ENCODE data around the gene CLEC16A.

Gene CLEC16A

DNA sequence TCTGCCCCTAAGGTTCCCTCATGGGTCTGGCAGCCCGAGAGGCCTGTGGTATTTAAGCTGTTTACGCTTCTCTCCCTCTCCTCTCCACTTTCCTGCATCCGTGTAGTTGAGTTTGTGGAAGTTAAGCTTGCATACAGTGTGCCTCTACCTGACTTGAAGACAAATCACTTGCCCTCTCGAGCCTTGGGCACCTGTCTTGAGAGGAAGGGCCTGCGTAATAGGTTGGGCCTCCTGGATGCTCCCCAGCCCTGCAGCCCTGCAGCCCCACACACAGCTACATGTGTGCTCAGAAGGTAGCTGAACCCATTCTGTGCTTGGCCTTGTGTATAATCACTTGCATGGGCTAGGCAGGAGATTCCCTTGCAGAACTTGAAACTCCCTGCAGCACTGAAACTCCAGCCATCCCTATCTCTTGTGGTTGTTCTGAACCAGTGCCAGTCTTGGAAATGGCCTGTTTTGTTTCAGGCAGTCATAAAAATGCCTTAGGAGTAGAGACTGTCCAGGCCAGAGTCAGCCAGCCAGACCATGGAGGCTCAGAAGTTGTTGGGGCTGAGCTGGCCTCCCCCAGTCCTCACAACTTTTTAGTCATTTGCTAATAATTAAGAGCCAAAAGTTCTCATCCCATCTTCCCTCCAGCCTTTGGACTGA lies 134.6 kb downstream of the CLEC16A start:
- DNase-seq (ENCODE audit: low read depth in 2 of 2, low spot score in 1 of 2), result no peak

DNA sequence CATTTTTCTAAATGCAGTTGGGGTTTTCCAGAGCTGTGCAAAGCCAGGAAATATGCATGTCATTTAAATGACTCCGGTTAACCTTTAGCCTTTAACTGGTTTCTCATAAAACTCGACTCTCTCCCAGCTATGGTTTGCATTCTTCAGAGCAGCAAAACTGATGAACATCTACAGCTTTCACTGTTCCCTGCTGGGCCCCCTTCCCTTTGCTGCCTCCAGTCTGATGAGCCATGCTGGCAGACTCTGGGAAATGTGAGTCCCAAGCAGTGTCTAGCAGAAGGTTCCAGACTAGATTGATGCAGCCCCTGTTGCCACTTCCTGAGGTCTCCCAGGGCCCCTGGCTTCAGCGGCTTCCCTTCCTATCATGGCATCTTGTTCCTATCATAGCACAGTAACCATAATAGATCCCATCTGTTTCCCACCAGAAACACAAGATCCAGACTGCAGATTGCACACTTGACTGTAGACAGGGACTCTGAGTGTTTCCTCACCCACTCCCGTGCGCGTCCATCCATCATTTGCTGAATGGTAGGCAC lies 135.4 kb downstream of the CLEC16A start:
- no peak for DNase-seq (ENCODE audit: low read depth in 2 of 2, low spot score in 1 of 2)

DNA sequence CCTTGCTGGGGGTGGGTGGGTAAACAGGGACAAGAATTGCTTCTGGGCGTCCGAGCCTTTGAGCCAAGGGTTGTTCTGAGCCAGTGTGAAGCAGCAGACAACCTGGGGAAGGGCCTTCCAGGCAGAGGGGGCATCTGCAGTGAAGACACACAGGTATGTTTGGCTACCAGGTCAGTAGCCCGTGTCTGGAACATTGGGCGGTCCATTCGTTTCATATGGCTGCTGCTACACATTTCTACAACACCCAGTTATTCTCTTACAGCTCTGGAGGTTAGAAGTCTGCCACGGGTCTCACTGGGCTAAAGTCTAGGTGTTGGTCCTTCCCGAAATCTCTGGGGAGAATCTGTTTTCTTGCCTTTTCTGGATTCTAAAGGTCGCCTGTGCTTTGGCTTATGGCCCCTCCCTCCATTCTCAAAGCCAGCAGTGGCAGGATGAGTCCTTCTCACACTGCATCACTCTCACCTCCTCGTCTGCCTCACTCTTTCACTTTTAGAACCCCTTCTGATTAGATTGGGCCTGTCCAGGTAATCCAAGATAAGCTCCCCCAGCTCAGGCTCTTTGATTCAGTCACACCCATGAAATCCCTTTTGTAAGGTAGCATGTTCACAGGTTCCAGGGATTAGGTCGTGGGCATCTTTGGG lies 136.1 kb downstream of the CLEC16A start:
- no peak for DNase-seq (ENCODE audit: low read depth in 2 of 2, low spot score in 1 of 2)

DNA sequence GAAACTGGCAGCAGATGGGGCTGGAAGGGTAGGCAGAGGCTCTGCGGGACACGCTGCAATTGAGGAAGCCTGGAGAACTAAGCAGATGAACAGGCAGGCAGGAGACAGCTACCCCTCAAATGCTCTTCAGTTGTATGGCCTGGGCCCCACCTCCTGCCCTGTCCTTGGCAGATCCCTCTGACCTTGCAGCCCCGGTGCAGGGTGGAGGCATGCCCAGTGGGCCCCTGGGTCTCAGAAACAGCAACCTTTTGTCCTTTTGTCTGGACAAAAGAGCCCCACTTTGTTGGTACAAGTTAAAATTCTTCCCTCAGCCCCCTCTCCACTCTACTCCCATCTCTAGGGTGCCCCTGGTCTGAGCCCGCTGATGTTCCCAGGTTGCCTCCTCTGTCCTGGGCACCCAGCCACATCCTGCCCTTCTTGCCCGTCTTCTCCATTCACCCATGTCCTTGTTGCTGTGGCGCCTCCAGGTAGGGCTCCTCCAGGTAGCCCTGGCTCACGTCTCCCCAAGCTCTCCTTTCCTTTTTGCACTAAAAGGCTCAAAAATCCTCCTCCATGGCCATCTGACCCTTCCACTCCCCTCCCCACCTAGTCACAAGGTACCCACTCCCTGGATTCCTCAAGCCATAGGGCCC lies 136.8 kb downstream of the CLEC16A start:
- no peak for DNase-seq (ENCODE audit: low read depth in 2 of 2, low spot score in 1 of 2)

DNA sequence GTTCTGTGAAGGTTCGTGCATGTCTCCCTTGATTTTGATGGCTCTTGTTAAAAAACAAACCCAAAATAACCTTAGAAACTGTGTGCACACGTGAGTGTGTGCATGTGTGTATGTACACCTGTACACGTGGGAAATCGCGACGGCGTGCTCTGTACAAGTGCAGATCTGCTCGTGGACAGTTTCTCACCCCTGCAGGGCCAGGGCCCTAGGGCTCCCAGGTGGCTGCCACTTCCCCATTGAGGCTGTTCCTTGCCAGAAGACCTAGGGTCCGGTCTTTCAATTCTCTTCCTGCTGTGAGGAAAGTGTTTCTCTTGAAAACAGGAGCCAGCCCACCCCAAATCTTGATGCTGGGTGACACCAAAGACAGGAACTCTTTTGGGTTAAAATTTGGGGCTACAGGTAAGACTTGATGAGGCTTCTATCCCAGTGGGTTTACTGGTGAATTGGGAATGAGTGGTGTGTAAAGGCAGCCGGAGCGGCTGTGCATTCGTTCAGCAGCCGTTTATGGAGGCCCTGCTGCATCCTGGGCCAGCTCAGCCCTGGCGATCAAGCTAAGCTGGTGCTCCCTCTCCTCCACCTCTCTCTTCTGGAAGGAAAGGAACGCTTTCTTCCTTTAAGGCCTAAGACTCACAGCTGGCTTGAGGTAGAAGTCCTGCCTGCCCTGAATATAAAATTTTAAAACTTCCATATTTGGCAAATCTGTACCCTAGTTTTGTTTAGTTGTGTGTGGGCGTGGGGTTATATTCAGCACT lies 137.9 kb downstream of the CLEC16A start:
- DNase-seq (ENCODE audit: low read depth in 2 of 2, low spot score in 1 of 2), result no peak

DNA sequence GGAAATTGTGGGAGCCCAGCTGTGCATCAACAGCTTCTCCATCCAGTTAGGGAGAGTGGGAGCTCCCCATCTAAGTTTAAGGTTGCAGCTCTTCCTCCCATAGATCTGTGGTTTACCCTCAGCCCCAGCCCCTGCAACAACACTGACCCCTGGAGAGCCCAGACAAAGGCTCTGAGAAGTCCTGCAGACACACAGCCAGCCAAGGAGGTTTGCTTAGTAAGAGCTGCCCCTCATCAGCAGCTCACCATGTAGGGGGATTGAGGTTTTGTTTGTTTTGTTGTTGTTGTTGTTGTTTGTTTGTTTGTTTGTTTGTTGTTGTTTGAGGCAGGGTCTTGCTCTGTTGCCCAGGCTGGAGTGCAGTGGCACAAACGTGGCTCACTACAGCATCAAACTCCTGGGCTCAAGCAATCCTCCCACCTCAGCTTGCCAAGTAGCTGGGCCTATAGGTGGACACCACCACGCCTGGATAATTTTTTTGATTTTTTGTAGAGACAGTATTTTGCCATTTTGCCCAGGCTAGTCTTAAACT lies 138.6 kb downstream of the CLEC16A start:
- DNase-seq (ENCODE audit: low read depth in 2 of 2, low spot score in 1 of 2), result no peak

DNA sequence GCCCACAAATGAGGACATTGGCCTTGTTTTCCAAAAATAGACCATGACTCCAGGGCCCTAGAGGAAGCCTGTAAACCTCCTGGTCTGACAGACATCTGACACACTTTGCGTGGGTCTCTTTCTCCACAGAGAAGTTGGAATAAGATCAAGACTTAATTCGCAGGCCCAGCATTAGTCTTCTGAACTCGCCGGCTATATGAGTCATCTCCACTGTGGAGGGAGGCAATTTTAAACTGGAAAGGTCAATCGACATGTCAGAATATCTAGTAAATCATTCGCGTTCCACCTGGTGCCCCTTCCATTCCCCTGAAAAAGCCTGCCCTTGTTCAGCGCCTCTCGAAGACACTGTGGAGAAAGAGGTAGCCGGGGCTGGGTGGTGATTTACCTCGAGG lies 140.1 kb downstream of the CLEC16A start:
- no peak for DNase-seq (ENCODE audit: low read depth in 2 of 2, low spot score in 1 of 2)

- no peak for DNase-seq (ENCODE audit: low read depth in 2 of 2, low spot score in 1 of 2)
Observed at GRCh38 chr16:11084876-11085485, 140.6 kb downstream of the CLEC16A start.

GRCh38 chr16:11085916-11086315 lies 141.6 kb downstream of the CLEC16A start:
- DNase-seq (ENCODE audit: low read depth in 2 of 2, low spot score in 1 of 2), result no peak

GRCh38 chr16:11087691-11088073 lies 143.3 kb downstream of the CLEC16A start:
- DNase-seq (ENCODE audit: low read depth in 2 of 2, low spot score in 1 of 2), result no peak

GRCh38 chr16:11088074-11088730 lies 143.8 kb downstream of the CLEC16A start:
- DNase-seq (ENCODE audit: low read depth in 2 of 2, low spot score in 1 of 2), result no peak

DNA sequence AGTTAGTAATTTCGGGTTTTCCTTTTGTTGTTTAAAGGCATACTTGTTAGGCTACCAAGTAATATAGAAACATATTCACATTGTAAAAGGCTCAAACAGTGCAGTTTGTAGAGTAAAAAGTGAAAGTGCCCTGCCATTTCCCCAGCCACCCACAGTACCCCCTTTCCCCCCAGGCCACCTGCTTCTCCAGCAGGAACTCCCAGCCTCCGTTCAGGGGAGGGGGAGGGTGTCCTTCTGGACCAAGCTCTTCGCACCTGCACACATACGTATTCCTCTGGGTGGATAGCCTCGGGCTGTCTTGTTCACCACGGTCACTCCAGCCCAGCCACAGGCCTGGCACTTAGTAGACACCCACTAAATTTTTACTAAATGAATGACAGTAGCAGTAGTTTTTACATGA lies 144.5 kb downstream of the CLEC16A start:
- no peak for DNase-seq (ENCODE audit: low read depth in 2 of 2, low spot score in 1 of 2)

GRCh38 chr16:11089504-11090124 lies 145.2 kb downstream of the CLEC16A start:
- DNase-seq (ENCODE audit: low read depth in 2 of 2, low spot score in 1 of 2), result no peak

- no peak for DNase-seq (ENCODE audit: low read depth in 2 of 2, low spot score in 1 of 2)
Observed at GRCh38 chr16:11090232-11090631, 145.9 kb downstream of the CLEC16A start.

DNA sequence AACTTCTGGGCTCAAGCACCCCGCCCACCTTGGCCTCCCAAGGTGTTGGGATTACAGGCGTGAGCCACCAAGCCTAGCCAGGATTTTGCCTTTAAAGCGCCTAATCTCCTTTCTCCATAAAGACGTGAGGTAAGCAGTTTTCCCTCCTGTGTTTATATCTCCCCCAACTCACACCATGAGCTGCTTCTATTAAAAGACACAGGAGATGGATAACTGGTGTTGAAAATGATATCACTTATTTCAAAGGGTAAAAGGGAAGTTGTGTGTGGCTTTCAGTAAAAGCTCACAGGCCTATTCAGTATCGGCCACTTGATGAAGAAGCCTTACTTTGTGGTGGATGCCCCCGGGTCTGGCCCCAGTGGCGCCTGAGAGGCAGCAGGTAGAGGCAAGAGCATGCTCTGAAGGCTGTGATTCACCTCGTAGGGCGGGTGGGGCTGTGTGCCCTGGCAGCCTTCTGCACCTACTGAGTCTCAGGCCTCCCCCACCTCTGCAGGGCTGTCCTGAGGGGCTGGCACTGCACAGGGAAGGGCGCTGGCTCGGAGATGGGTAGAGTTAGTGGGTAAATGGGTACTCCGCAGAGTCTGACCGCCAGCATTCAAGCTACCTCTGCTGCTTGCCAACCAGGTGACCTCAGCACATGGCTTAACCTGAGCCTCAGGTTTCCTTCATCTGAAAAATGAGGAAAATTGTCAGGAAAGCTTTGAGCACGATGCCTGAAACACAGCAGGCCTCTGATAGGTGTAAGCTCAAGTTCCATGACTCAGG lies 146.8 kb downstream of the CLEC16A start:
- no peak for DNase-seq (ENCODE audit: low read depth in 2 of 2, low spot score in 1 of 2)

DNA sequence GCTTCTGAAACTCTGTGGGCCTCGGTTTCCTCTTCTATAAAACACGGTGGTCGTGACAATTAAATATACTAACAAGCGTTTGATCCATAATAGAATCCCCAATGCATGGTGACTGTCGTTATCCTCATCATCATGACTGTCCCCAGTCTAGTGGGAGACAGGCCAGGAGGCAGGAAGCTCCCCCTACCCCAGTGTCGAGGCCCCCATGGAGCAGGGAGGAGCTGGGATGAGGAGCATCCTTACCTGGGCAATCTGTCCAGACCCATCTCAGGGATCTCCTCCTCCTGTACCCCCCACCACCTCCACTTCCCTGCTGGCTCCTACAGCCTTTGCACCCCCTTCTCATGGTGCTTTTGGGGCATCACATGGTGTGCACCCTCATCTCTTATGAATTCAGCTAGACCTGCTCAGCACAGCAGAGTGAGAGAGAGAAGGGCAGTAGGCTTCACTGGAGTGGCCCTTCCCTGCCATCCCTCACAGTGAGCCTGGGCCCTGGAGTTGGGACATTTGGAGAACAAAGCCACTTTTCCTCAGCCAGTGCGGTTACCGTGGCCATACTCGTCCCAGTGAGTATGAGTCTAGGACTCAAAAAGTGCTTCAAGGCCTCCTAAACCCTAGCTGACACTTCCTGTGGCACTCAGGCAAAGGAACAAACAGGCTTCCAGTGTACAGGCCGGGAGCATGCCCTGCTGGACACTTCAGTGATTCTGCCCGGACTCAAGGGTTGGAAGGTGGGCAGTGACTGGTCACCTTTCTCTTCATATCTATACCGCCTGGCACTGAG lies 148.6 kb downstream of the CLEC16A start:
- no peak for DNase-seq (ENCODE audit: low read depth in 2 of 2, low spot score in 1 of 2)

- no peak for DNase-seq (ENCODE audit: low read depth in 2 of 2, low spot score in 1 of 2)
Observed at GRCh38 chr16:11093572-11094074, 149.3 kb downstream of the CLEC16A start.

Measured in stimulated activated CD8-positive, alpha-beta memory T cell treated with anti-CD3 and anti-CD28 coated beads, Interleukin-4, amount 100 ng/mL, for 4 hours (primary cell).